HCT116 (cell line): Measurements from ENCODE around the gene MAGEF1. TPM values are rescaled to one million over a fixed set of nuclear protein-coding genes. Genes with fewer than 3 reads are reported as not detected.

Experiments used
- ATAC-seq: fragments of 200-7000 bp; cut with Tn5 transposase; 2 replicates; pipeline ENCODE4 v1.9.1; 2020; ENCODE audit warnings: mild to moderate bottlenecking, moderate library complexity
- BruUV-seq: library from RNA; stranded (reverse); fragments of 400-500 nt; replicated peaks from 2 replicates; lab custom pipeline; 2021; lab: Mats Ljungman, UMichigan
- CTCF ChIA-PET: fragments of 300-600 bp; sonication (Branson Sonifier 250); formaldehyde crosslinking; loops from one replicate; lab custom pipeline; 2021; ENCODE audit warnings: antibody characterized with exemption; lab: Charles Lee
- POLR2A ChIA-PET: fragments of 300-600, 350-600 bp; sonication (Branson Sonifier 250); formaldehyde crosslinking; loops from one replicate; lab custom pipeline; 2021; ENCODE audit warnings: antibody characterized with exemption; lab: Charles Lee
- RAD21 ChIA-PET, 2 experiments: fragments of 300-600 bp; sonication (Branson Sonifier 250); formaldehyde crosslinking; loops; one replicate each; lab custom pipeline; 2023; ENCODE audit warnings: low total read pairs in 2 of 2; ENCODE audit not compliant: uncharacterized antibody in 2 of 2, unreplicated experiment in 2 of 2, low non-redundant PET in 1 of 2; lab: Charles Lee
- DNase-seq: peaks from one replicate; pipeline ENCODE4 v3.0.0-alpha.2; 2010; ENCODE audit warnings: low read depth, low spot score
- H2AFZ ChIP-seq: fragments of 200-600 bp; shearing (Covaris generic), sonication (generic); 2 replicates; pipeline ENCODE4 v1.6.1; 2017; ENCODE audit warnings: low read depth, mixed run types, mixed read lengths, antibody characterized with exemption, low read length; ENCODE audit not compliant: poor library complexity, severe bottlenecking
- H3K27ac ChIP-seq: 2 replicates; pipeline ENCODE4 v1.5.1; 2012; ENCODE audit warnings: low read depth, low read length
- H3K27me3 ChIP-seq: fragments of 200-600 bp; sonication (generic); 2 replicates; pipeline ENCODE4 v1.6.1; 2016; ENCODE audit warnings: mixed run types, low read length, mixed read lengths; ENCODE audit not compliant: insufficient read depth
- H3K36me3 ChIP-seq, 2 experiments: fragments of 200-500 bp in 1 of 2; fragments of 200-600 bp in 1 of 2; sonication (Bioruptor generic) in 1 of 2; sonication (generic) in 1 of 2; 2 replicates each; pipeline versions ENCODE4 v1.5.1 to v1.6.1; 2014 to 2016; ENCODE audit warnings: low read length in 2 of 2, inconsistent platforms in 1 of 2, mixed read lengths in 1 of 2, mixed run types in 1 of 2; ENCODE audit not compliant: insufficient read depth in 2 of 2, control insufficient read depth in 1 of 2
- H3K4me1 ChIP-seq, 2 experiments: fragments of 200-600 bp in 1 of 2; sonication (generic) in 1 of 2; 2 replicates each; pipeline versions ENCODE4 v1.5.1 to v1.6.1; 2012 to 2017; ENCODE audit warnings: low read length in 2 of 2, inconsistent platforms in 1 of 2, mild to moderate bottlenecking in 1 of 2, mixed read lengths in 1 of 2, mixed run types in 1 of 2, moderate library complexity in 1 of 2; ENCODE audit not compliant: insufficient read depth in 2 of 2, control insufficient read depth in 1 of 2
- H3K4me2 ChIP-seq: fragments of 200-600 bp; sonication (generic); 2 replicates; pipeline ENCODE4 v1.6.1; 2017; ENCODE audit warnings: mixed run types, low read length, mixed read lengths
- H3K4me3 ChIP-seq, 2 experiments: fragments of 200-600 bp in 1 of 2; sonication (generic) in 1 of 2; replicated peaks in 1 of 2; 2 replicates each; pipeline ENCODE4 v1.5.1; 2011 to 2016; ENCODE audit warnings: low read length in 2 of 2, control low read depth in 1 of 2, low read depth in 1 of 2, mild to moderate bottlenecking in 1 of 2, mixed read lengths in 1 of 2, mixed run types in 1 of 2
- H3K79me2 ChIP-seq: fragments of 200-600 bp; sonication (generic); 2 replicates; pipeline ENCODE4 v1.6.1; 2017; ENCODE audit warnings: mild to moderate bottlenecking, mixed run types, low read length, moderate library complexity, mixed read lengths; ENCODE audit not compliant: insufficient read depth
- H3K9ac ChIP-seq: fragments of 200-600 bp; sonication (generic); 2 replicates; pipeline ENCODE4 v1.6.1; 2016; ENCODE audit warnings: low read length, mixed read lengths
- H3K9me2 ChIP-seq: fragments of 200-600 bp; sonication (generic), shearing (Covaris generic); 2 replicates; pipeline ENCODE4 v1.6.1; 2017; ENCODE audit warnings: mixed run types, mild to moderate bottlenecking, moderate library complexity; ENCODE audit not compliant: insufficient read depth
- H3K9me3 ChIP-seq, 2 experiments: fragments of 200-500 bp in 1 of 2; fragments of 200-600 bp in 1 of 2; sonication (Bioruptor generic) in 1 of 2; sonication (generic) in 1 of 2; 2 replicates each; pipeline ENCODE4 v1.6.1; 2014 to 2017; ENCODE audit warnings: low read length in 2 of 2, mixed read lengths in 2 of 2, inconsistent platforms in 1 of 2, low read depth in 1 of 2, mild to moderate bottlenecking in 1 of 2, mixed run types in 1 of 2, moderate library complexity in 1 of 2; ENCODE audit not compliant: control insufficient read depth in 1 of 2, insufficient read depth in 1 of 2
- H4K20me1 ChIP-seq: fragments of 200-600 bp; sonication (generic), shearing (Covaris generic); 2 replicates; pipeline ENCODE4 v1.6.1; 2017; ENCODE audit warnings: mixed run types, mild to moderate bottlenecking, moderate library complexity; ENCODE audit not compliant: insufficient read depth
- CEBPB ChIP-seq: IDR thresholded peaks from 2 replicates; pipeline ENCODE4 v1.6.1; 2012; ENCODE audit warnings: low read depth
- ELF1 ChIP-seq: IDR thresholded peaks from 2 replicates; pipeline ENCODE4 v1.6.1; 2012; ENCODE audit warnings: low read depth, borderline replicate concordance
- FOSL1 ChIP-seq: IDR thresholded peaks from 2 replicates; pipeline ENCODE4 v1.6.1; 2012; ENCODE audit warnings: low read depth
- JUND ChIP-seq: IDR thresholded peaks from 2 replicates; pipeline ENCODE4 v1.6.1; 2012
- MAX ChIP-seq: IDR thresholded peaks from 2 replicates; pipeline ENCODE4 v1.6.1; 2012
- POLR2AphosphoS5 ChIP-seq: IDR thresholded peaks from 2 replicates; pipeline ENCODE4 v1.6.1; 2011; ENCODE audit warnings: mild to moderate bottlenecking, low read depth, low read length, moderate library complexity
- RAD21 ChIP-seq: IDR thresholded peaks from 2 replicates; pipeline ENCODE4 v1.6.1; 2012; ENCODE audit warnings: low read depth, mild to moderate bottlenecking
- REST ChIP-seq: IDR thresholded peaks from 2 replicates; pipeline ENCODE4 v1.6.1; 2012; ENCODE audit warnings: low read depth
- SIN3A ChIP-seq: IDR thresholded peaks from 2 replicates; pipeline ENCODE4 v1.6.1; 2012; ENCODE audit warnings: low read depth
- SP1 ChIP-seq: IDR thresholded peaks from 2 replicates; pipeline ENCODE4 v1.6.1; 2012; ENCODE audit warnings: low read depth
- SRF ChIP-seq: IDR thresholded peaks from 2 replicates; pipeline ENCODE4 v1.6.1; 2012; ENCODE audit warnings: low read depth
- YY1 ChIP-seq: IDR thresholded peaks from 2 replicates; pipeline ENCODE4 v1.6.1; 2011; ENCODE audit warnings: low read length, low read depth, moderate library complexity, mild to moderate bottlenecking; ENCODE audit not compliant: insufficient replicate concordance; ENCODE audit errors: extremely low read depth
- ZBTB33 ChIP-seq: IDR thresholded peaks from 2 replicates; pipeline ENCODE4 v1.6.1; 2011; ENCODE audit warnings: mild to moderate bottlenecking, low read length, moderate library complexity; ENCODE audit not compliant: insufficient replicate concordance; ENCODE audit errors: extremely low read depth
- ZFX ChIP-seq: fragments of 450-650 bp; IDR thresholded peaks from 2 replicates; pipeline ENCODE4 v1.6.1; 2017
- ZNF274 ChIP-seq: fragments of 200-500 bp; sonication (Bioruptor generic); IDR thresholded peaks from 2 replicates; pipeline ENCODE4 v1.6.1; 2014; ENCODE audit warnings: mild to moderate bottlenecking, low read depth, low read length, inconsistent platforms
- intact Hi-C: fragments of 100-400 bp; cut with micrococcal nuclease; formaldehyde crosslinking; loops from 2 replicates; pipeline ENCODE4 v1.10.0; 2022
- total RNA-seq: library from RNA; stranded (reverse); gene quantifications from one replicate; pipeline ENCODE4 v1.2.1, GENCODE V29; 2021; ENCODE audit not compliant: unreplicated experiment

MAGEF1 gene
- total RNA-seq, 1 experiment from 2014 or later, result 44.1 TPM

- TF ChIP-seq ZBTB33 (no peak), SIN3A (no peak), SP1 (no peak), YY1 (no peak)
These were observed 42.3 kb downstream of the MAGEF1 start (continued) for GRCh38 chr3:184669578-184669977.

GRCh38 chr3:184666442-184666841 is 45.4 kb downstream of the MAGEF1 start:
- CTCF ChIA-PET, result no interaction called here

GRCh38 chr3:184665101-184665500 is 46.8 kb downstream of the MAGEF1 start:
- RAD21 ChIA-PET, result no interaction called here
- Histone ChIP-seq H3K9me2 (no peaks in the 10 kb centered on the region), H3K9me3 (no peaks in the 10 kb centered on the region), H3K79me2 (no peaks in the 10 kb centered on the region), H3K27me3 (no peaks in the 10 kb centered on the region), H3K36me3 (no peaks in the 10 kb centered on the region), H4K20me1 (no peaks in the 10 kb centered on the region), H3K4me1 (peaks cover 0 to under 1% of the 10 kb centered on the region in 2 experiments; a peak in 1 of 4 replicates), H3K27ac (no peak overlapping the region), H2AFZ (no peak overlapping the region), H3K4me2 (no peak overlapping the region), H3K4me3 (no peak overlapping the region), H3K9ac (no peak overlapping the region)
- intact Hi-C loops, result no loop called here
- CTCF ChIA-PET, result no interaction called here
- ATAC-seq (no peak), DNase-seq (no peak)
- POLR2A ChIA-PET, result no interaction called here
- no TSS peak for BruUV-seq
- no peak for TF ChIP-seq POLR2AphosphoS5
- no peak for TF ChIP-seq ELF1
- TF ChIP-seq CEBPB, result no peak
- no peak for TF ChIP-seq SRF
- TF ChIP-seq JUND, result no peak
- TF ChIP-seq RAD21, result no peak
- TF ChIP-seq REST, result no peak
- no peak for TF ChIP-seq FOSL1
- TF ChIP-seq MAX, result no peak
- no peak for TF ChIP-seq ZNF274

More at GRCh38 chr3:184666442-184666841, 45.4 kb downstream of the MAGEF1 start:
- BruUV-seq, result no TSS peak
- ATAC-seq, result no peak
- H3K27me3 ChIP-seq, result no peaks in the 10 kb centered on the region
- no peak overlapping the region for H3K4me3 ChIP-seq
- no peaks in the 10 kb centered on the region for H3K36me3 ChIP-seq
- H3K27ac ChIP-seq, result no peak overlapping the region
- TF ChIP-seq ZFX, result no peak
- TF ChIP-seq SP1, result no peak
- no peak for TF ChIP-seq FOSL1
- H3K4me2 ChIP-seq, result no peak overlapping the region
- DNase-seq, result no peak
- ChIA-PET POLR2A (no interaction called here), RAD21 (no interaction called here)
- no peaks in the 10 kb centered on the region for H3K9me2 ChIP-seq
- no peaks in the 10 kb centered on the region for H3K4me1 ChIP-seq
- H3K79me2 ChIP-seq, result no peaks in the 10 kb centered on the region
- no peak overlapping the region for H2AFZ ChIP-seq
- no peaks in the 10 kb centered on the region for H3K9me3 ChIP-seq
- intact Hi-C loops, result no loop called here
- no peaks in the 10 kb centered on the region for H4K20me1 ChIP-seq
- no peak overlapping the region for H3K9ac ChIP-seq
